HG02943 (cell line): ENCODE results near the gene DAB2IP.

Experiments used
- ATAC-seq: cut with Tn5 transposase; IDR thresholded peaks from one replicate; pipeline ENCODE4 v1.9.1; 2021; ENCODE audit warnings: mild to moderate bottlenecking, low read depth, moderate library complexity; ENCODE audit not compliant: unreplicated experiment

DAB2IP gene

DNA sequence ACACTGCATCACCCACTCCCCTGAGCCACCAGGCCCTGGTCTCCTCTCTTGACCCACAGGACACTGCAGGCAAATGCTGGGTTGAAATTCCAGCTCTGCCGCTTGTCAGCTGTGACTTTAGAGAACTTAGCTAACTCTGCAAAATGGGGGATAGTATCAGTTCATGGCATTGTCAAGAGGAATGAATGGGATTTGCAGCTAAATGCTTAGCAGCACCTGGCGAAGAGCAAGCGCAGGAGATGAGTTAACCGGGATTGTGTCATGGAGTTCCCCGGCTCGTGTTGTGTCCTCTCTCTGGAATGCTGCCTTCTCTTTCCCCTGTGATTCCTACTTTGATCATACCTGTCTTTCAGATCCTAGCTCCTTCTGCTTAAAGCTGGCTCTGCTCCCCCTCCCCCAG, 67.1 kb downstream of the DAB2IP start:
- no peak for ATAC-seq

DNA sequence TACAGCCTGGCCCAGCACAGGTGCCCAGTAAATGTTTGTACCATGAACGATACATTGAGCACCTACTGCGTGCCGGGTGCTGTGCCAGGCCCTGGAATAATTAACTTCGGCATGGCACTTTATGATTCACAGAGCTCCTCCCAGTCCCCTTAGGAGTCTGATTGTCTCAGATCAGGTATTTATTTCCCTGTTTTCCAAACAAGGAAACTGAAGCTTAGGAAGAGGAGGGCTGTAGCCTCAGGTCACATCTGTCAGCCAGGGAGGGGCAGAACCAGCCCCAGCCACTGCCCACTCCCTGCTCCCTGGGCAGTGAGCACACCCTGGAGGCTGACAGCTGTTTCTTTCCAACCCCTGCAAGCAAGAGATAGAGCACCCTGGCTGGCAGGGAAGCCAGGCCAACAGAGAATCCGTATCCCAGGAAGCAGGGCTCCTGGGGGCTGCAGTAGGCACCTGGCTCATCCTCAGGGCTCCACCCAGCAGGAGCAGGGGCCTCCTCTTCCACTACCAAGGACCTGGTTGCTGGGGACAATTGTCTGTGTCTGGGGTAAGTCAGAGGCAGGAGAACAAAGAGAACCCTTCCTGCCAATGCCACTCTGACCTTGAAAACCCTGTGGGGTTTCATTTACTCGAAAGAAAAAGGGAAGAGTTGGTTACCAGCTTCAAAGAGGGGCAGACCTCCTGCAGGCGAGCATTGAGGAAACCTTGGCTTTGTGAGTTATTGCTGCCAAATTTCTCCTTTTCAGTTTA, 69.0 kb downstream of the DAB2IP start:
- ATAC-seq = no peak

DNA sequence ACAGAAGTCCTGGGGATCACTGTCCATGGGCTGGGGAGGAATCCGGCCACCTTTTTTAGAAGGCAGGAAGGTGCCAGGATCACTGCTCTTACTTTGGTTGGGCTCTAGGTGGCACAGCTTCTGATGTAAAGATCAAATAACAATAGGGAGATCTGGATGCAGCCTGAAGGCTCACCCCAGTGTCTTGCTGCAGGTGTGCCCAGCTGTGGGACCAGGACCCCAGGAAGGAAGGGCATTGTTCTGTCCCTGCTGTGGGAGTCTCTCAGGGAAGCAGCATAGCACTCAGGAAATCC, 69.6 kb downstream of the DAB2IP start:
- no peak for ATAC-seq

DNA sequence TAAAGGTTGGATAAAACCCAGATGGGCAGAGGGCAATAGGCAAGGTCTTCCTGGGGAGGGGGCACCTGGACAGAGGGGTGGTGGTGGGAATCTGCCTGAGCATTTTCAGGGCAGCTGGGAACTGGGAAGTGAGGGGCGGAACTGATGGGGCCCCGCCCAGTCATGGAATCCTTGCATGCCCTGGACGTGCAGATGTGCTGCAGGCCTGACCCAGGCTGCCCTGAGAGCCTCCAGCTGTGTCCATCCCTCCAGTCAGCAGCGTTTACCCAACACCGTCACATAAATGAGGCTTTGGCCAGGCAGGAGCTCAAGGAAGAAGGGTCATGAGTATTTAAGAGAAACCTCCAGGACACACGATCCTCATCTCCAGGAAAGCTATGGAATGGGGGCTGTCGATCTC, 70.3 kb downstream of the DAB2IP start:
- no peak for ATAC-seq

DNA sequence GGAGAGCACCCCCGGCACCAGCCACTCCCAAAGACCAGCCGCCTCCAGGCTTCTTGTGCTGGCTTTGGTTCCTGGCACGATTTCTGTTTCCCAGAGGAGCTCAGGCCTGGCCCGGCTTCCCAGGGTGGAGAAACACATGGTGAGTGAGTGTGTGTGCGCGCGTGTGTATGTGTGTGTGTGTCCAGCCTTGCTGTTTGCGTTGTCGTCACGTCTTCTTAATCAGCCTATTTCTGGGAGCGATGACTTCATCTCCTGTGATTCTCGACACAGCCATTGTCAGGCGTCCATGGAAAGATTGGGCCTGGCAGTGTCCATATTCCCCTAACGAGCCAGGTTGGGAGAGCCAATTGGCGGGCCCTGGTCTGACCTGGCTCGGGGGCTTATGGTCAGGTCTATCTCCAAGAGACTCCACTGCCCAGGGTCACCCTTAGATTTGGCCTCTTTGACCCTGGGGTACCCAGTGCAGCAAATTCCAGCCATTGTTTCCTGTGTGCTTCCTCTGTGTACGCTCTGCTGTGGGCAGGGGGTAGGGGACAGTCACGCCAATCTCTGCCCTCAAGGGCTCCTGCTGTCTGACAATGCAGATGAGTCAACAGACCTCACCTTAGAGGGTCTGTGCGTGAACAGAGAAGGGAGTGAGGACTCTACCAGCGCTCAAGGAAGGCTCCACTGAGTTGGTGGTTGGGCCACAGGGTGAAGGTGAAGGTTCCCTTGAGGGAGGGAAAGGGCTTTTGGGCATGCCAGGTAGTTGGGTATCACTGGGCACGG, 73.8 kb downstream of the DAB2IP start:
- no peak for ATAC-seq

DNA sequence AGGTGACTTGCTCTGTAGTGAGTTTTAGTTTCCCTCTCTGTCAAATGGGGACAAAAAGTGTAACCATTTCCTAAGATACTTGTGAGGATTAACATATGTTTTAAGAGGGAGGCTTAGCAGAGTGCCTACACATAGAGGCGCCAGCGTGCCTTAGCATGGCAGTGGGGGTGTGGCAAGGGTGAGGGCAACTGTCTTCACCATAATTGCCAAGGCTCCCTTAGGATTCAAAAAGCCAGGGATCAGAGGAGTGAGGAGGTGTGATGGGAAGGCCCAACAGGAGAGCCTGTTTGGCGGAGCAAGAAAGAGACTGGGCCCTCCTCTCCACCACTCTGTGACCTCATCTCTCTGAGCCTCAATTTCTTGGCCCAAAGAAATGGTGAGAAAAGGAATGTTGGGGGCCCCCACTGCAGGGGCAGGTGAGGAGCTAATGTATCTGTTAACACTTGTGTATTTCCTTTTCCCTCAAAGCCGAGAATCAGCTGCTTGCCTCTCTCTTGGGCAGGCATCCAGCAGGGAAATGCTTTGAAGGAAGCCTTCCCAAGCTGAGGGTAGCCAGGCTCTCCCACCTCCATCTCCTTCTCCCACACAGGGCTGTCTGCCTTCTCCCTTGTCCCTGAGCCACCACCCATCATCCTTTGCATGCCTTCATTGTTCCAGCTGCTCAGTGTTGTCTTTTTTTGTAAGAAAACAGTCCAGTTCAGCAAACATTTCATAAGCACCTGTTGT, 76.0 kb downstream of the DAB2IP start:
- ATAC-seq = no peak

DNA sequence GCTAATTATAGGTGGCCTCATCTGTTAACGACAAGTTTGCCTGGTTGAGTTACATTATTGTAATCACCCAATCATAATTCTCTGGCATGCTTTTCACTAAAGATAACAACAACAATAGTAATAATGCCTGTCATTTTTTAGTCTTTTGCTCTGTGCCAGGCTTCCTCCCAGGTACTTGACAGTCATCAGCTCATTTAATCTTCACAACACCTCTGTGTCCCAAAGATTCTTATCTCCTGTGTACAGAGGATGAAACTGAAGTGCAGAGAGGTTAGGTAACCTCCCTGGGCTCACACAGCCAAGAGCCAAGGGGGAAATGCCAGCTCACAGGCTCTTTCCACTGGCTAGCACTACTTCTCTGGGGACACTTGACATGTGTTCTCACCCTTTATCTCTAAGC, 77.5 kb downstream of the DAB2IP start:
- no peak for ATAC-seq

DNA sequence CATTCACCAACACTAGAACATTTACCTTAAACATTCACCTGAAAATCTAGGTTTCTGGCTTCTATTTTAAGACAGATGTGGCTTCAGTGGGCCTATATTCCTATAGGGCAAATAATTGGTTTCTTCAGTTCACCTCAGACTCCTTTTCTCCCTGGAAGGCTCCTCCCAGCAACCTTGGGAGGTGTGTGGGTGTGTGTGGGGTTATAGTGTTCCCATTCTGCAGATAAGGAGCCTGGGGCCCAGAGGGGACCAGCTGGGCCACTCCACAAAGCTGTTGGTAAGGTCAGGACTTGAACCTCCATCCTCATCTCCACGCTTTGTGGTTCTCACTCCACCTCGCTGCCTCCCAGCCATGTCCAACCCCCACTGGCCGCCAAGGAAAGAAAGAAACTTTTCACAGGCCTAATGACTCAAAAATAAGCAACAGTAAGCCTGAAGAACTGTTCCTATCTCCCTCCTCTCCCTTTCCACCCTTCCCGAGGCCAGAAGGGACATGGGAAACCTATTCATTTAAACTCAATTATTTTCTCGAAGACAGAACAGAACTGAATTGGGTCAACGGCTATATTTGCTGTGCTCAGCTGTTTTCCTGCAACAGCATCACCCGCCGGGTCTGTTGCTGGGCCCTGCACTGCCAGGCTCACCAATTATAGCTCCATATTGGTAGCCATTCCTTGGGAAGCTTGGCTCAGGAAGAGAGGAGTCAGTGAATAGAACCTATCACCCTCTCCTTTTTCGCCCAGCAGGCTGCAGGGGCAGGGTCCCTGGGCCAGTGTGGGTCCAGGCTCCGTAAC, 78.5 kb downstream of the DAB2IP start:
- ATAC-seq = no peak

DNA sequence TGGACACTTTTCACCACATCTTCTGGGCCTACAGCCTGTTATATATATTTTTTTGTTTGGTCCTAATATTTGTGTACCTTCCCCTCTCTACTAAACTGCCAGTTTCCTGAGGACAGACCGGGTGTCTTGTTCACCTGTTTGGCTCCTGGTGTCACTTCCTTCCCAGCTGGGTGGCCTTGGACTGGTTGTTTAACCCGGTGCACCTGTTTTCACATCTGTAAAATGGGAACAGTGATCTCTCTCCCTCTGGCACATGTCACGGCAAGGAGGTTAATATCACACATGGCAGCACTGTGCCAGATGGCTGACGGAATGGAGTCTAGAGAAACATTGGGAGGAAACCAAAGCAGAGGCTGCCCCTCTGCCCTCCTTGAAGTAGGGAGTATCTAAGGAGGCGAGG, 79.7 kb downstream of the DAB2IP start:
- no peak for ATAC-seq

DNA sequence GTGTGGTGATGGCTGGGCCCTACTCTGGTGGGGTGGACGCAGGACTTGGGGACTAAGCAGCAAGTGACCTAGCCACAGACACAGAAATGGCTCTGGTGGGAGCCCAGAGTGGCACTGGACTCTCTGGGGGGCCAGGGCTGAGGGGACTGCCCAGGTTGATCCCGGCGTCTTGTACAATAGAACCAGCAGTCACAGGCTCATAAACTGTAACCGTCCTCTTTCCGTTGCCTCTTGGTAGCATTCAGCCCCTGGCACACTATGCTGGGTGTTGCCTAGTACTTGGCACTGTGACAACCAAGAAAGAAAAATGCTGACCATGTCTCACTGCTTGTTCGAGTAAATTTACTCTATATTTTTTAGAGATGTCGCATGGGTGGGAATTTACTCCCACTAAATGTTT, 80.5 kb downstream of the DAB2IP start:
- ATAC-seq = no peak

DNA sequence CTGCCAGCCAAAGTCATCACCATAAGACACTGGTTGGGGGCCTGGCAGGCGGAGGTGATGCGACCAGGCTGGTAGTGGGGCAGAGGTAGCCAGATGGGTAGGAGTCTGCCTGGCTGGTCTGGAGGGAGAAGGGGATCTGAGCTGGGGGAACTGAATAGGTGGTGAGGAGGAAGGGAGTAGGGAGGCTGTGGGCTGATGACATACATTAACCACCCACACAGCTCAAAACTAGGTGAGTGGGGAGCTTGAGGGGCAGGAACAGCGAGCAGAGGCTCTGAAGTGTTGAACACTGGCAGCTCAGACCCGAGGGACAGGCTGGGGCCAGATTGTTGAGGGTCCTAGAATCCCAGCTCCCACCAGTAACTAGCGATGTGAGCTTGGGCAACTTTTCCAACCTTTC, 81.0 kb downstream of the DAB2IP start:
- no peak for ATAC-seq

DNA sequence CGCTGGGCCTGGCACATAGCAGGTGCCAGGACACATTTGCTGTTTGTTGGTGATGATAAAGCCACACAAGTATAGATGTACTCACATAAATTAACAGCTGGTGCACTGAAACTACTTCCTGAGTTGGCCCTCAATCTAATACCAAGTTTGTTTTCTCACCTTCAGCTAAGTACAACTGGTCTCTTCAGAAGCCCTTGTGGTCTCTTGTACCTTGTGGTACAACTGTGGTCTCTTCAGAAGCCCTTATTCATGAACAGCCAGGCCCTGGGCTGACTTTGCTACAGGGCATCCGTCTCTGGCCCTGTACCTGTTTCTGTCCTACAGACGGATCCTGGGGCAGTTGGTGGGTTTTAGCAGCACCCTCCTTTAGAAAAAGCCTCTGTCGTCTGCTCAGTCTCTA, 81.5 kb downstream of the DAB2IP start:
- ATAC-seq = no peak

DNA sequence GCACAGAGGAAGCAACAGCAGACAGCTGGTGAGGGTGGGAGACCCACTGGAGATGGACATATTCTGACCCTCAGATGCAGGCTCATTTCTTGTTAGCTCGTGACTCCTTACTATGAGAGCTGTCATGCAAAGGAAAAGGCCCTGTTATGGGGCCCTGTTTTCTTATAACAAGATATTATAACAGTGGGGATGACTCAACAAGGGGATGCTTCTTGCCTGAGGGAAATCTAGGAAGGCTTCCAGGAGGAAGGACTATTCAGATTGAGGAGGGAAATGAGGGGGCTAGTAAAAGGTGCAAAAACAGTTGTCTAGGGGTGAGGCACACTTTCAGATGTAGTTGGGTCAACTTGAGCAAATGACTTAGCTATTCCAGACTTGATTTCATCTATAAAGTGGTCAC, 83.0 kb downstream of the DAB2IP start:
- no peak for ATAC-seq

DNA sequence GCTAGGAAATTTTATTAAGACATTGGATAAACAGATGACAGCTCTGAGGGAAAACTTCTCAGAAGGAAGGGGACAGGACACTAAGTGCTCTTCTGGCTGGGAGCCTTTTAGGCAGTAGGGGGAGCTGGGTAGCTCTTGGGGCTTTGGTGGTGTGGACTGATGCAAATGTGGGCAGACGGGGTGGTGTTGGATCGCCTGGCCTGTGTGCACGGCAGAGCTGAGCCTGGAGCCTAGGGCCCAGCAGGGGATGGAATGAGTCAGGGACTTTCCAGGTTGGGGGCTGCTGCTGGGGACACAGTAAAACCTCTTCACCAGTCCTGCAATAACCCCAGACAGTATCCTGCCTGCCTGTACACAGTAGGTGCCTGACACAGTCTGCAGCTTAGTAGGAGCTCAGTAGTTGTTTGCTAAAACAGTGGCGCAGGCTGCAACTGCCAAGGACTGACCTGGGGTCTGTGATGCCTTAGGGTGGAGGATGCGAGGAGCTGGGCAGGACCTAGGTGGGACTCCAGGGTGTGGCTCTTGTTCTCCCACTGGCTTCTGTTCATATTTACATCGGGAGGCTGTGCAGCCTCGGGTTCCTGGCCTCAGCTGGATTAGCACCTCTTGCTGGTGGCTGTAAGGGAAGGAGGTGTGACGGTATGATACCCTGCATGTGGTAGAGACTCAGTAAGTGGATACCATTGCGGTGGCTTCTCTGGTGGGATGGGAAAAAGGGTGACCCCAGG, 83.8 kb downstream of the DAB2IP start:
- ATAC-seq = no peak

DNA sequence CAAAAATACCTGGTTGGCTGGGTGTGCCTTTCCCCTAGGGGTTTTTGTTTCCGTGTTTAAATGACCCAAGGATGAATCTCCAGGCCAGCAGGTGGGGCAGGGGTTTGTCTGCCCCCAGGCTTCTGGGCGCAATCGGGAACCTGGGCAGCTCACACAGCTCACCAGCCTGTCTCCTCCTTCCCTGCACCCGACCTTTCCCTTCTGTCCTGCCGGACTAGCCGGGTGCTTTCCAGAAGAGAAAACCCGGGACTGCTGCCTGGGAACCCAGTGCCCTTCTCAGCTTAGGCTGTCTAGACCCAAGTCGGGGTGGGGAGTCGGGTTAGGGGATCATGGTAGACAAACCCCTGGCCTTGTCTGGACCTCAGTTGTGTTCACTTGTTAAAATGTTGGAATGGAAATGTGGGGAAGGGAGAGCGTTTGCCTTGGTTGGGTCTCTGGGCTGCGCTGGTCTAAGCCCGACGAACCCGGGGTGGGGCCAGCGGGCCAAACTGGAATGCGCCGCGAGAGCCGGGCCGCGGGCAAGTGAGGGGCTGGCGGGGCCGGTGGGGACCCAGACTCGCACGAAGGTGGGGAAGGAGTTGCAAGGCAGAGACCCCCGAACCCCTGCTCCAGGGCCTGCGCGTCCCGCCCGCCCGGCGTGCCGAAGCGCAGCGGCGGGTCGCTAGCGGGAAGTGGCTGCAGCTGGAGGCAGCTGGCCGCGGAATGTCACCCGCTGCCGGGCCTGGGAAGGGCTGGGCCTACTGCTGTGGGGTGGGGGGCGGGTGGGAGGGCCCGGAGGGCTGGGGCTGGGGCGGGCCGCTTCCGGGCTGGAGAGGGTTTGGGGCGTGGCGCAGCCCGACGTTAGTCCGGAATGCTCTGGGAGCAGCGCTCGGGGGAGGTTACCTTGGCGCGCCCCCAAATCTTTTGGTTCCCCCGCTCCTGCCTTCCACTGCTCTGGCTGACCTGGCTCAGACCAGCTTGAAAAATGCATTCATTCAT, 84.6 kb downstream of the DAB2IP start:
- no peak for ATAC-seq

DNA sequence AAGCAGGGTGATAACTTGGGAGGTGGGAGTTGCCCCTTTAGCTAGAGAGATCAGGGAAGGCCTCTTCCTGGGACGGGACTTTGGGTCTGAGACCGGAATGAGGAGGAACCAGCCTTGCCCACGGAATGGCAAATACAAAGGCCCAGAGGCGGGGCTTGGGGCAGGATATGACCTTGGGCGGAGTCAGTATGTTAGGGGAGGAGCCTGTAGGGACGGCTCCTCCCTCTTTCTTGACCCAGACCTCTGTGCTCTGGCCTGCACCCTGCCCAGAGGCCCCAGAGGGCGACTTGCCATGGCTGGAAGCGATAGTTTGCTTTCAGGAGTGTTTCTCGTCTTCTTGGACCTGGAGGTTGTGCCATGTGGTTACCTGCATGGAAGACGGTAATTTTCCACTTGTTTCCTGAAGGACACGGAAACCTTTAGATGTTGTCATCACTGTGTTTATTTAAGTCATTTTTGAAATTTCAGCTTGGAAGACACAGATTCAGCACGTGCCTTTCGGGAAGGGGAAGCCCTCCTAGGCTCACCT, 85.6 kb downstream of the DAB2IP start:
- ATAC-seq = no peak

DNA sequence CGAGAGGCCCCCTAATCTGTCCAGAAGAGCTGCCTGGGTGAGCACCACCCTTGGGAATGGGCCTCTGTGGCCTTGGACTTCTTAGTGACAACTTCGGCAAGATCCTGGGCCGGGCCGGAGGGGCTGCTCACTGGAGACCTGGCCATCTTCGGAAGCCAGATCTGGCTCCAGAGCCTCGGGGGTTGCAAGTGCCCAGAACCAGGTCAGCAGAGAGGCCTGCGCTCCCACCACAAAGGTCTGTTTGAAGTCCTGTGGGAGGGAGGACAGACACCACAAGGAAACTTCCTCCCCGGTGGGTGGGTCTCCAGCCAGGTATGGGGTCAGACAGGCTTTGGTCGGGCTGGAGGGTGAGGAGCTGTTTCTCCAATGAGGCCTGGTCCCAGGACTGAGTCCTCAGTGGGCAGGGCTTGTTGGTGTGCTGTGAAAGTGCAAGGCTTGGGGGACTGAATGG, 86.1 kb downstream of the DAB2IP start:
- ATAC-seq = no peak

DNA sequence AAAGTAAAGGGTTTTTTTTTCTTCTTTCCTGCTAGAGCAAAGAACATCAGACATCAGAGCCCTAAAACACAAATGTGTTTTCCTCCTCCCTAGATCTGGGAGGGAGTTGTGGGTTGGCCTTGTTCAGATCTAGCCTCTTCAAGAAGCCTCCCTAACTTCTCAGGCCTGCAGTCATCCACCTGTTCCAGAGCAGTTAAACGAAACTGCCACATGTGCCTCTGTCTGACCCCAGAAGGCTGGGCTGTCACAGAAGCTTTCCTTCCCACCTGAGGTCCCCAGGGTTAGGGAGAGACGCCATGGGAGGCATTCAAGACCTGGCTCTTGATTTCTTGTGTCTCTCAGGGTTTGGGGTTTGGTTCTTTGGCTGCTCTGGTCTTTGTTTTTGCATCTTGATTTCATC, 87.0 kb downstream of the DAB2IP start:
- ATAC-seq = no peak

DNA sequence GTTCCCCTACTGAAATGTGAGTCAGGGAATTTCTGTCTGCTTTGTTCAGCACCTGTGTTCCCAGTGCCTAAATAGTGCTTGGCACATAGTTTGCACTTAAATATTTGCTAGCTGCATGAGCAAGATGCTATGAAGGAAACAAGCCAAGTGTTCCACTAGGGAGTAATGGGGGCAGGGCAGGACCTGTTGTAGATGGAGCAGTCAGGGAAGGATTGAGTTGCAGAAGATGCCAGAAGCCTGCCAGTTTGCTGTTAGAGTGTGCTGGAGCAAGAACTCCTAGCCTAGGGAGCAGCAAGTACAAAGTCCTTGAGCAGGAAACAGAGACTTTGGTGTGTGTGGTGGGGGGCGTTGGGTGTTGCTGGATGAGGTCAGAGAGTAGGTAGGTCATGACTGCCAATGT, 87.5 kb downstream of the DAB2IP start:
- ATAC-seq = no peak
